ENCODE results near the gene FAM53C.

FAM53C gene

GRCh38 chr5:138334867-138335447 is 3.1 kb upstream of the FAM53C start:
- peaks cover 10% of the 10 kb centered on the region for H3K4me1 ChIP-seq (ENCODE audit: control insufficient read depth, insufficient read depth, low read length, poor library complexity, severe bottlenecking)
- DNase-seq: no peak
- no peaks in the 10 kb centered on the region for H3K36me3 ChIP-seq (ENCODE audit: control insufficient read depth, insufficient read depth, low read length)
- H3K4me3 ChIP-seq (ENCODE audit: insufficient read depth, low read depth, low read length, poor library complexity, severe bottlenecking): no peak overlapping the region
- no peak overlapping the region for H3K27ac ChIP-seq (ENCODE audit: insufficient read depth, low read length, poor library complexity, severe bottlenecking)
- no peaks in the 10 kb centered on the region for H3K9me3 ChIP-seq (ENCODE audit: control insufficient read depth, low read length)
- no peaks in the 10 kb centered on the region for H3K27me3 ChIP-seq (replicated peaks; ENCODE audit: control insufficient read depth, insufficient read depth, low read length, poor library complexity, severe bottlenecking)

GRCh38 chr5:138336952-138337684 is 948 bp upstream of the FAM53C start:
- peak overlapping the region; percentile 93 for H3K27ac ChIP-seq (ENCODE audit: insufficient read depth, low read length, poor library complexity, severe bottlenecking)
- no peaks in the 10 kb centered on the region for H3K27me3 ChIP-seq (replicated peaks; ENCODE audit: control insufficient read depth, insufficient read depth, low read length, poor library complexity, severe bottlenecking)
- H3K4me1 ChIP-seq (ENCODE audit: control insufficient read depth, insufficient read depth, low read length, poor library complexity, severe bottlenecking): peaks cover 9% of the 10 kb centered on the region

GRCh38 chr5:138338411-138339090 is 485 bp downstream of the FAM53C start:
- Histone ChIP-seq H3K4me3 (ENCODE audit: insufficient read depth, low read depth, low read length, poor library complexity, severe bottlenecking) (peak overlapping the region; percentile 89), H3K4me1 (ENCODE audit: control insufficient read depth, insufficient read depth, low read length, poor library complexity, severe bottlenecking) (peaks cover 4% of the 10 kb centered on the region), H3K9me3 (ENCODE audit: control insufficient read depth, low read length) (no peaks in the 10 kb centered on the region), H3K36me3 (ENCODE audit: control insufficient read depth, insufficient read depth, low read length) (no peaks in the 10 kb centered on the region), H3K27ac (ENCODE audit: insufficient read depth, low read length, poor library complexity, severe bottlenecking) (peak overlapping the region; percentile 93), H3K27me3 (replicated peaks; ENCODE audit: control insufficient read depth, insufficient read depth, low read length, poor library complexity, severe bottlenecking) (no peaks in the 10 kb centered on the region)
- DNase-seq: no peak

More at GRCh38 chr5:138336952-138337684, 948 bp upstream of the FAM53C start:
- peak overlapping the region; percentile 89 for H3K4me3 ChIP-seq (ENCODE audit: insufficient read depth, low read depth, low read length, poor library complexity, severe bottlenecking)
- no peaks in the 10 kb centered on the region for H3K9me3 ChIP-seq (ENCODE audit: control insufficient read depth, low read length)
- no peaks in the 10 kb centered on the region for H3K36me3 ChIP-seq (ENCODE audit: control insufficient read depth, insufficient read depth, low read length)
- DNase-seq: peak; percentile 44 to 66 (median 61)

GRCh38 chr5:138339091-138339456 is 1.0 kb downstream of the FAM53C start:
- H3K27me3 ChIP-seq (replicated peaks; ENCODE audit: control insufficient read depth, insufficient read depth, low read length, poor library complexity, severe bottlenecking): no peaks in the 10 kb centered on the region
- H3K27ac ChIP-seq (ENCODE audit: insufficient read depth, low read length, poor library complexity, severe bottlenecking): peak overlapping the region; percentile 93
- H3K9me3 ChIP-seq (ENCODE audit: control insufficient read depth, low read length): no peaks in the 10 kb centered on the region
- H3K4me3 ChIP-seq (ENCODE audit: insufficient read depth, low read depth, low read length, poor library complexity, severe bottlenecking): peak overlapping the region; percentile 89
- H3K4me1 ChIP-seq (ENCODE audit: control insufficient read depth, insufficient read depth, low read length, poor library complexity, severe bottlenecking): peaks cover 4% of the 10 kb centered on the region
- no peak for DNase-seq
- no peaks in the 10 kb centered on the region for H3K36me3 ChIP-seq (ENCODE audit: control insufficient read depth, insufficient read depth, low read length)

- Histone ChIP-seq H3K4me3 (ENCODE audit: insufficient read depth, low read depth, low read length, poor library complexity, severe bottlenecking) (peak overlapping the region; percentile 89), H3K36me3 (ENCODE audit: control insufficient read depth, insufficient read depth, low read length) (no peaks in the 10 kb centered on the region), H3K27ac (ENCODE audit: insufficient read depth, low read length, poor library complexity, severe bottlenecking) (no peak overlapping the region), H3K27me3 (replicated peaks; ENCODE audit: control insufficient read depth, insufficient read depth, low read length, poor library complexity, severe bottlenecking) (no peaks in the 10 kb centered on the region), H3K9me3 (ENCODE audit: control insufficient read depth, low read length) (no peaks in the 10 kb centered on the region), H3K4me1 (ENCODE audit: control insufficient read depth, insufficient read depth, low read length, poor library complexity, severe bottlenecking) (peaks cover 4% of the 10 kb centered on the region)
- no peak for DNase-seq
These were observed 1.4 kb downstream of the FAM53C start for GRCh38 chr5:138339464-138339863.

- DNase-seq: no peak
- no peaks in the 10 kb centered on the region for H3K27me3 ChIP-seq (replicated peaks; ENCODE audit: control insufficient read depth, insufficient read depth, low read length, poor library complexity, severe bottlenecking)
- no peaks in the 10 kb centered on the region for H3K9me3 ChIP-seq (ENCODE audit: control insufficient read depth, low read length)
- H3K36me3 ChIP-seq (ENCODE audit: control insufficient read depth, insufficient read depth, low read length): peaks cover 5% of the 10 kb centered on the region
- H3K4me1 ChIP-seq (ENCODE audit: control insufficient read depth, insufficient read depth, low read length, poor library complexity, severe bottlenecking): peaks cover 4% of the 10 kb centered on the region
- H3K27ac ChIP-seq (ENCODE audit: insufficient read depth, low read length, poor library complexity, severe bottlenecking): no peak overlapping the region
- no peak overlapping the region for H3K4me3 ChIP-seq (ENCODE audit: insufficient read depth, low read depth, low read length, poor library complexity, severe bottlenecking)
These were observed 1.9 kb downstream of the FAM53C start for GRCh38 chr5:138340008-138340407.

GRCh38 chr5:138344887-138345622 is 7.0 kb downstream of the FAM53C start:
- H3K4me1 ChIP-seq (ENCODE audit: control insufficient read depth, insufficient read depth, low read length, poor library complexity, severe bottlenecking): no peaks in the 10 kb centered on the region
- peaks cover 27% of the 10 kb centered on the region for H3K36me3 ChIP-seq (ENCODE audit: control insufficient read depth, insufficient read depth, low read length)
- H3K27ac ChIP-seq (ENCODE audit: insufficient read depth, low read length, poor library complexity, severe bottlenecking): no peak overlapping the region
- no peak for DNase-seq
- no peaks in the 10 kb centered on the region for H3K27me3 ChIP-seq (replicated peaks; ENCODE audit: control insufficient read depth, insufficient read depth, low read length, poor library complexity, severe bottlenecking)
- H3K4me3 ChIP-seq (ENCODE audit: insufficient read depth, low read depth, low read length, poor library complexity, severe bottlenecking): no peak overlapping the region
- H3K9me3 ChIP-seq (ENCODE audit: control insufficient read depth, low read length): no peaks in the 10 kb centered on the region

GRCh38 chr5:138346889-138347288 is 8.8 kb downstream of the FAM53C start:
- H3K27ac ChIP-seq (ENCODE audit: insufficient read depth, low read length, poor library complexity, severe bottlenecking): no peak overlapping the region
- peaks cover 27% of the 10 kb centered on the region for H3K36me3 ChIP-seq (ENCODE audit: control insufficient read depth, insufficient read depth, low read length)
- no peaks in the 10 kb centered on the region for H3K4me1 ChIP-seq (ENCODE audit: control insufficient read depth, insufficient read depth, low read length, poor library complexity, severe bottlenecking)
- no peak overlapping the region for H3K4me3 ChIP-seq (ENCODE audit: insufficient read depth, low read depth, low read length, poor library complexity, severe bottlenecking)
- no peaks in the 10 kb centered on the region for H3K9me3 ChIP-seq (ENCODE audit: control insufficient read depth, low read length)
- no peak for DNase-seq
- no peaks in the 10 kb centered on the region for H3K27me3 ChIP-seq (replicated peaks; ENCODE audit: control insufficient read depth, insufficient read depth, low read length, poor library complexity, severe bottlenecking)

GRCh38 chr5:138349852-138350562 is 11.9 kb downstream of the FAM53C start:
- H3K4me3 ChIP-seq (ENCODE audit: insufficient read depth, low read depth, low read length, poor library complexity, severe bottlenecking): no peak overlapping the region
- no peaks in the 10 kb centered on the region for H3K9me3 ChIP-seq (ENCODE audit: control insufficient read depth, low read length)
- no peak overlapping the region for H3K27ac ChIP-seq (ENCODE audit: insufficient read depth, low read length, poor library complexity, severe bottlenecking)
- H3K27me3 ChIP-seq (replicated peaks; ENCODE audit: control insufficient read depth, insufficient read depth, low read length, poor library complexity, severe bottlenecking): no peaks in the 10 kb centered on the region
- H3K36me3 ChIP-seq (ENCODE audit: control insufficient read depth, insufficient read depth, low read length): peaks cover 22% of the 10 kb centered on the region
- H3K4me1 ChIP-seq (ENCODE audit: control insufficient read depth, insufficient read depth, low read length, poor library complexity, severe bottlenecking): peaks cover 10% of the 10 kb centered on the region
- no peak for DNase-seq

Data from effector memory CD4-positive, alpha-beta T cell (primary cell).